ENCODE data around the gene STOML1.

- TF ChIP-seq BDP1 (IDR thresholded peaks at IDR 0.05; ENCODE audit: insufficient read depth, insufficient read length) (no peak), TCF3 (CRISPR knock-in tag; IDR thresholded peaks at IDR 0.05) (no peak), PHF20 (IDR thresholded peaks at IDR 0.05; ENCODE audit: partially characterized antibody) (no peak), YY1 (IDR thresholded peaks at IDR 0.05; ENCODE audit: borderline replicate concordance in 1 of 3, control insufficient read depth in 1 of 3, extremely low read depth in 1 of 3, insufficient read depth in 3 of 3, insufficient read length in 1 of 3, insufficient replicate concordance in 2 of 3, low read depth in 1 of 3, low read length in 2 of 3) (no peak), COPS2 (conservative IDR thresholded peaks at IDR 0.05) (no peak), CTCF (IDR thresholded peaks at IDR 0.05 in 2 of 3, conservative IDR thresholded peaks at IDR 0.05 in 1 of 3; ENCODE audit: insufficient read depth in 2 of 3, low read depth in 1 of 3, low read length in 3 of 3) (no peak), KDM2B (CRISPR knock-in tag; IDR thresholded peaks at IDR 0.05) (no peak), PREB (CRISPR knock-in tag; IDR thresholded peaks at IDR 0.05) (no peak), NR1H2 (CRISPR knock-in tag; IDR thresholded peaks at IDR 0.05) (no peak), ZNF274 (IDR thresholded peaks at IDR 0.05; ENCODE audit: borderline replicate concordance, low read depth, low read length) (no peak)
Measured at GRCh38 chr15:73988445-73988969, 3.6 kb downstream of the STOML1 start.
